Glomerular visceral epithelial cell (primary cell): ENCODE measurements around the gene DNAJC5.
"Not testable (repeated sequence)": the region's sequence is repeated elsewhere in the genome, so short reads cannot be mapped to it uniquely, and the experiment has no call there.

ENCODE experiments used
- DNase-seq: peaks from one replicate; pipeline ENCODE4 v3.0.0-alpha.2; 2016; ENCODE audit errors: extremely low spot score

Gene DNAJC5

GRCh38 chr20:63955281-63955826 is 60.4 kb downstream of the DNAJC5 start:
- DNase-seq: peak; percentile 39

GRCh38 chr20:63955827-63956663 is 61.1 kb downstream of the DNAJC5 start, which contains the start of gene UCKL1:
TSS of gene UCKL1 (minus strand) at chr20:63956416. CDS start at chr20:63956372, 44 bp downstream.
- DNase-seq: peak; percentile 83

- no peak for DNase-seq
These were observed 61.7 kb downstream of the DNAJC5 start for GRCh38 chr20:63956664-63957003.

GRCh38 chr20:63957004-63957689 is 62.2 kb downstream of the DNAJC5 start:
- peak; percentile 64 for DNase-seq

GRCh38 chr20:63957690-63958441 is 62.9 kb downstream of the DNAJC5 start:
- DNase-seq: no peak

- DNase-seq: no peak
These were observed 63.5 kb downstream of the DNAJC5 start for GRCh38 chr20:63958471-63958870.

- no peak for DNase-seq
These were observed 64.2 kb downstream of the DNAJC5 start for GRCh38 chr20:63958964-63959698.

- no peak for DNase-seq
These were observed 64.8 kb downstream of the DNAJC5 start for GRCh38 chr20:63959699-63960075.

GRCh38 chr20:63960654-63961621 is 66.0 kb downstream of the DNAJC5 start:
- not testable (repeated sequence) for DNase-seq

GRCh38 chr20:63961664-63962425 is 66.9 kb downstream of the DNAJC5 start:
- DNase-seq: no peak

- no peak for DNase-seq
These were observed 67.8 kb downstream of the DNAJC5 start for GRCh38 chr20:63962426-63963347.

GRCh38 chr20:63963348-63963741 is 68.4 kb downstream of the DNAJC5 start:
- DNase-seq: no peak

- no peak for DNase-seq
These were observed 68.9 kb downstream of the DNAJC5 start for GRCh38 chr20:63963784-63964301.

GRCh38 chr20:63964412-63964811 is 69.5 kb downstream of the DNAJC5 start:
- no peak for DNase-seq

- DNase-seq: no peak
These were observed 71.4 kb downstream of the DNAJC5 start for GRCh38 chr20:63966172-63966943.

- DNase-seq: no peak
These were observed 72.0 kb downstream of the DNAJC5 start for GRCh38 chr20:63966944-63967322.
